NOMO-1 treated with dmso at 0.1 percent for 144 hours (cell line): ENCODE data around the gene RHBDD3.

Experiments
- DNase-seq: peaks from one replicate; lab custom pipeline; 2025; ENCODE audit not compliant: unreplicated experiment; lab: John Stamatoyannopoulos, UW

RHBDD3 gene

DNA sequence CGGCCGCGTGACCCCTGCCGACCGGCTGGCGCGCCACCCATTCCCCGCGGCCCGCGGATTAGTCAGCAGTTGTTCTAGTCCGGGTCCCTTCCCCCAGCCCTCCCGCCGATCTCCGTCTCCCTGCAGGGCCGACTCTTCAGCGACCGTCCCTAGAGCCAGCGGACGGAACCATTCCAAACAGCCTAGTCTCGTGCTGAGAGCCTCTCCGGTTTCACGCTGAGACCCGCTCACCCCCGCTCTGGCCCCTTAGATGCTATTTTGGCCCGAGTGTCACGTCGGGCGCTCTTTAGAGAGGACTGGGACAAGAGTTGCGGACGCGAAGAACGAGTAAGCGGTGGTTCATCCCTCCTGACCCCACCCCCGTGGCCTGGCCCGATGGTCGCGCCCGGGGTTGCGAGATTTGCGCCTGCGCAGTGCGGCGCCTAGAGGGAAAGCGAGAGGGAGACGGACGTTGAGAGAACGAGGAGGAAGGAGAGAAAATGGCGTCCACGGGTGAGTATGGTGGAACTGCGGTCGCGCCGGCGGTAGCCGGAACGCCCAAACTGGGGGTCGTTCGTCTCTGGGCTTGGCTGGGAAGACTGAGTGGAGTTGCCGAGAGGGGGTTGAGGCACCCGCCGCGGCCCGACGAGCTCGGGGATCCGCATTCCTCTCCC, at the start of gene RHBDD3, which contains the start of gene EWSR1:
TSS of gene RHBDD3 (minus strand) at position 124 of the 653 bp plus-strand sequence. CDS start 2,355 bp downstream, outside the sequence.
TSS of gene EWSR1 (plus strand) at position 411 of the 653 bp plus-strand sequence. CDS start at position 480, 69 bp downstream.
- DNase-seq = peak; percentile 93

DNA sequence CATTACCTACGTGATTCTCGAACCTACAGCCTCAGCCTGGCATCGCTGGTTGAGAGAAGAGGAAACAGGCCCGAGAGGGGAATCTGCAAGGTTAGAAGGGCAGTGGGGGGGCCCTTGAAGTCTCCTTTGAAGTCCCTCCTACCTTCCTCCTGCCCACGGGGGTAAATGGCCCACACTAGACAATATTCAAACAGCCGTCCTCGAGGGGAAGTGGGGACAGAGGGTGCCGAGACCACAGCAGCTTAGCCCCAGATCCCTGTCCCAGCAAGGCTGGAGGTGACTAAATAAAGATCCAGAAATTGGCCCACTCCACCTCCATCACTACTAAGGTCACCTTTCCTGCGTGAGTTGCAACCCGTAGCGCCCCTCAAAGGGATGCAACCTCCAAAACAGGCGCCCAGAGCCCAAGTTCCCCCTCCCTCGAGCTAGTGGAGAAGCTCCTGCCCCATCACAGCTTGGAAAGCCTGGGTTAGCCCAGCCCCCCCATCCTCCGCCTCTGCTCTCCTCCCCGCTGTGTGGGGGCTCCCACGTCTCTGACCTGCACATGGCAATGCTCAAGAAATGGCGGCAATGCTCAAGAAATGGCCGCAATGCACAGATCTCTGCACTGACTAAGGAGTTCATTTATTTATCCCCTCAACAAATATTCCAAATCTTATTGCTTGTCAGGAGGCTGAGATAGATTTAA, 48.5 kb upstream of the RHBDD3 start:
- no peak for DNase-seq

DNA sequence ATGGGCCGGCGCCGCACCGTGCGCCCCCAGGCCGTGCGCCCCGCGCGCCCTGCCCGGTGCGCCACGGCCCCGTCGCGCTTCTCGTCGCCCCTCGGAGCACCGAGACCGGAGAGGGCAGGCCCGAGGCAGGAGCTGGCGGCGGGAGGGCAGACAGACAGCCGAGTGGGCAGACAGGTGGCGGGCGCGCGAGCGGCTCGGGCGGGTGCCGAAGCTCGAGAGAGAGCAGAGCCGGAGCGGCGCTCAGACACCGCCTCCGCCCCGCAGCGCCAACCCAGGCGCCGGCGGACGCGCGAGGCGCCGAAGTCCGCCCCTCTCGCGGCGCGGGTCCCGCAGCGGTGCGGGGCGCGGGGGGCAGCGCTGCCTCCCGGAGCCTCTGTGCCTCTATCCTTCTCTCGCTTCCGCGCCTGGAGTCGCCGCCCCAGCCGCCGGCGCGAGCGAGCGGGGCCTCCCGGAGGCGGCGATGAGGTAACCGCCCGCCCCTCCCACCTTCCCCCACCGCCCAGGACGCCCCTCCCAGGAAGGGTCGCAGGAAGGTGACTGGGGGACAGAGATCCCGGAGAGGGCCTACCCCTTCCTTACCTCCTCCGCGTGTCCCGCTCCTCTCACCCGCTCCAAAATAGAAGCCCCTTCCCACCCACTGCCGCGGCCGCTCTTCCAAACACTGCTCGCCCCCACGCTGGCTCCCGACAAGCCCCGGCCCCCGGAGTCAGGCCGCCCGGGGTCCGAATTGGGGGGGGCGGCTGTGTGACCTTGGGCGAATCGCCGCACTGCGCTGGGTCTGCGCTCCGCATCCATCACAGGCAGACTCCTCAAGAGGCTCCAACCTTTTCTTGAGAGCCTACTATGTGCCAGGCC, 47.7 kb upstream of the RHBDD3 start, which contains the start of gene RASL10A:
TSS of gene RASL10A (minus strand) at position 412 of the 855 bp plus-strand sequence. CDS start 451 bp downstream, outside the sequence.
- DNase-seq = no peak

DNA sequence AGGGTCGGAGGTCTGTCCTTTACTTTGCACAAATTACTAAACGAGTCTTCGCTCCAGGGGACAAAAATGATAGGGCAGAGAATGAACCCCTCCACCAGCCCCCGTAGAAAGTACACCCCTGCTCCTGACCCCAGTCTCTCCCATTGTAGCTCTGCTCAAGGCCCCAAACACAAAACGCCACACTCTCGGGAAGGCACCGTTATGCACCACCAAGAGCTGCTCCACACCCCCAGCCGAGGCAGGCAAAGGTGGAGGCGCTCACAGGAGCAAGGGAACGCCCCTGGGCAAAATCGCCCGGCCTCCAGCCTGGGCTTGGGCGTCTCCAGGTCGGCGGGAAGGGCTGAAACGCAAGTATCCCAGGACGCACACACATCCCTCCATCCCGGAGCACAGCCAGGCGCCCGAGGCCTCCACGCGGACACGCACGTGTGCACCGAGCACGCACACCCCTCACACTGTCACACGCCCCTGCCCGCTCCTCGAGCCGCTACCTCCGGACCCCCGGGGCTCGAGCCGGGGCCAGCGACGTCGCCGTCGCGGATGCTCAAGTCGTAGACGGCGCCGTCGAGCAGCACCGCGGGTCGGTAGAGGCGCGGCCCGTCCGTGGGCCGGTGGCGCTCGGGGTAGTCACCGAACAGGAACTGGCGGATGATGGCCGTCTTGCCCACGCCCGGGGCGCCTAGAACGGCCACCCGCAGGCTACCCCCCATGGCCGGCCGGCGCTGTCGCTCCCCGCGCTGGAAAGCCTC, 46.9 kb upstream of the RHBDD3 start:
- no peak for DNase-seq

DNA sequence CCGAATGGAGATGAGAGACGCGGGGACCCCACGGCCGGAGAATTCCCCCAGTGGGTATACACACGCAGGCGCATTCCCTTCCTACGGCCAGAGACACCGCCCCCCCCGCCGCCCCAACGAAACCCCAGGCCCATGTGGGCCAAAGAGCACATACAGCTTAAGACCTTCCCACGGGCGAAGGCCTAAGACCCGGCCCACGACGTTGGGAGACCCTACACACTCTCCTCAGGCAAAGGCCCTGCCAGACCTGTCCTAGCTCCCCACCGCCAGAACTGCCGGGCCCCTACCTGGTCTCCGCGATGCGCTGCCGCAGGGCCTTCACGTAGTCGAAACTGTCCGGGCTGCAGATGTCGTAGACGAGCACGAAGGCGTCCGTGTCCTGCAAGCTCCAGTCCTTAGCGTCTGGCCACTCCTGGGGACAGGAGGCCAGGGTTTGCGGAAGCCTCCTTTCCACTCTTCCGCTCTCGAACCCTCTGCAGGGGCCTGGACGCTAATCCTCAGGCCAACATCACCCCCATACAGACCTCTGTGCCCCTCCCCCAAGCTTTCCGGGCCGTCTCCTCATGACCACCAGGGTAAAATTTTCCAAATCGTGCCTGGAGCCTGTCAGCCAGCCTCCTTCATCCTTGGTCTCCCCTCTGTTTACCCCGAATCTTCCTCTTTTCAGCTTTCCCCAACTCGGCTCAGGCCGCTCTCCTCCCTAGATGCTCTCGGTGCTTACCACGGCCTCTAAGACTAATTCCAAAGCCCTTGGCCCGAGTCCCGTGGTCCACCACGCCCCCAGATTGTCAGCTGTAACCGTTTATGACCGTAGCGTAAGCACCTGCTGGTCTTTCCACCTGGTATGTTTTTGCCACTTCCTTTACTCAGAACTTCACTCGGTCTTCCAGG, 46.0 kb upstream of the RHBDD3 start:
- DNase-seq = no peak

DNA sequence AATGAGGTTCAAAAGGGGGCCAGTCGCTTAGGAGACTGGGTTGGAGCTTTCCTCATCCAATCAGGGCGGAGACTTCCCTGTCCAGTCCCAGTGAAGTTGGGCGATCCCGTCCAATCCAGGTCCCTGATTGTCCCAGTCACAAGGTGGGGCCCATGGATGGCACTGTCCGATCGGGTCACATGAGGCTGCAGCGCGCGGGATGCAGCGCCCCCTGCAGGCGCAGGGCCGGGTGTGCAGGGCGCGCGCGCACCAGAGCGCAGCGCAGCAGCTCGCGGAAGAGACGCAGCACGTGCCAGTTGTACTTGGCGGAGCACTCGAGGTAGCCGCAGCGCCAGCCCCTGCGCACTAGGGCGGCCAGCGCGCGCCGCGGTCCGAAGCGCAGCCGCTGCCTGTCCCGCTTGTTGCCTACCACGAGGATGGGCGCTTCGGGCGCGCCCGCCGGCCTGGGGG, 45.4 kb upstream of the RHBDD3 start:
- no peak for DNase-seq

DNA sequence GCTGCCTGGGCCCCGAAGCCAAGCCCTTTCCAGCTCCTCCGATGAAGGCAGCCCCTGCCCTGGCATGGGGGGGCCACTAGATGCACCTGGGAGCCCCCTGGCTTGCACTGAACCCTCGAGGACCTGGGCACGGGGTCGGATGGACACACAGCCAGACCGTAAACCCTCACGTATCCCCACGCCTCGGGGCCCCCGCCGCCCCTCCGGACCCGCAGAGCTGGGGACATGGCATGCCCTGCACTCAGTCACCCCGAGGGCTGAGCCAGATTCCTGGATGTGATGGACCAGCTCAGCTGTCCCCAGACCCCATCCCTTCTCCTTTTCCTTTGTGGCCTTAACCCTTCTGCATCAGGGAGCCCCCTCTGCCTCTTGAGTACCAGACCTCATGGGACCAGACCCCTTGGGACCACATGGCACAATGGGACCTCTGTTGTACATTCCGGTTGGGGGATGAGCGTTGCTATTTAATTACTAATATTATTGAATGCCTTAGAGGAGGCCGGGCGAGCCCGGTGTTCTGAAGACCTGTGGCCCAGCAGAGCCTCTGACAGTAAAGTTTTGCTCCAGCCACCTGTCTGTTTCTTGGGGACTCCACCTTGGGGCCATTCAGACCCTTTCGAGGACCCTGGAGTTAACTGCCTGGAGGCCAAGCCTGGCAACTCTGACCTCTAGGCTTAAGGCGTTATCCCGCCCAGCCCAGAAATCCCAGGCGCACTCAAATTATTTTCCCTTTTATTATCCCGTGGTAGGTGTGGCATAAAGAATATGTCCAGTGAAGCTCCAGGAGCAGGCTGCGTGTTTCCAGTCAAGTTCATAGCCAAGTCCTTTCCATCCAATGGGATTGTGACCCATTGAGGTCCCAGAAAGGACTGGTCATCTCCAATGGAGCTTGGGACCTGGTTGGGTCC, 44.7 kb upstream of the RHBDD3 start:
- DNase-seq = no peak

DNA sequence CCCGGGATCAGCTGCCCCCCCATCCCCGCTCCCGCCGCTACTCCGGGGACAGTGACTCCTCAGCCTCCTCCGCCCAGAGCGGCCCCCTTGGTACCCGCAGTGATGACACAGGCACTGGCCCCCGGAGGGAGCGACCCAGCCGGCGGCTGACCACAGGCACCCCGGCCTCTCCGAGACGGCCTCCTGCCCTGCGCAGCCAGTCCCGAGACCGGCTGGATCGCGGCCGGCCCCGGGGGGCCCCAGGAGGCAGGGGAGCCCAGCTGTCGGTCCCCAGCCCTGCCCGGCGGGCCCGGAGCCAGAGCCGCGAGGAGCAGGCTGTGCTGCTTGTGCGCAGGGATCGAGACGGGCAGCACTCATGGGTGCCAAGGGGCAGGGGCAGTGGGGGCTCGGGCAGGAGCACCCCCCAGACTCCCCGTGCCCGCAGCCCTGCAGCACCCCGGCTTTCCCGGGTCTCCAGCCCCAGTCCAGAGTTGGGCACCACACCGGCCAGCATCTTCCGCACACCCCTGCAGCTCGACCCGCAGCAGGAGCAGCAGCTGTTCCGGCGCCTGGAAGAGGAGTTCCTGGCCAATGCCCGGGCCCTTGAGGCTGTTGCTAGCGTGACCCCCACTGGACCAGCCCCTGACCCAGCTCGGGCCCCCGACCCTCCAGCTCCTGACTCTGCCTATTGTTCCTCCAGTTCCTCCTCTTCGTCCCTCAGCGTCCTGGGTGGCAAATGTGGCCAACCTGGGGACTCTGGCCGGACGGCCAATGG, 43.9 kb upstream of the RHBDD3 start:
- DNase-seq = no peak

DNA sequence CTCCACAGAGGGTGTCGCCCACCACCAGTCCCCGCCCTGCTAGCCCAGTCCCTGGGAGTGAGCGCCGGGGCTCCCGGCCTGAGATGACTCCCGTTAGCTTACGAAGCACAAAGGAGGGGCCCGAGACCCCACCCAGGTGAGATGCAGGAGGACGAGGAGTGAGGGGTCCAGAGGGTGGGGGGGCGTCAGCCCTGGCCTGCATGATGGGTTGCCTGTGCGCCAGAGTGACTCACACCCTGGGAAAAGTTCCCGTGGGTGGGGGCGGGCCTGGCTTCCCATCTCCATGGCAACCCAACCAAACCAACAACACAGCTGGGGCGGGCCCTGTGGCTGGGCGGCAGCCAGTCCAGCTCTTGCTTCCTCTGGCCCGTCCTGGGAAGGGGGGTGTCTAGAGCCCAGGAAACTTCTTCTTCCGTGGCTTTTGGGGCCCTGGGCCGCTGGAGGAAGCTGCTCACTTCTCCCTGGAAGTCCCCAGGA, 43.1 kb upstream of the RHBDD3 start:
- peak; percentile 47 for DNase-seq

DNA sequence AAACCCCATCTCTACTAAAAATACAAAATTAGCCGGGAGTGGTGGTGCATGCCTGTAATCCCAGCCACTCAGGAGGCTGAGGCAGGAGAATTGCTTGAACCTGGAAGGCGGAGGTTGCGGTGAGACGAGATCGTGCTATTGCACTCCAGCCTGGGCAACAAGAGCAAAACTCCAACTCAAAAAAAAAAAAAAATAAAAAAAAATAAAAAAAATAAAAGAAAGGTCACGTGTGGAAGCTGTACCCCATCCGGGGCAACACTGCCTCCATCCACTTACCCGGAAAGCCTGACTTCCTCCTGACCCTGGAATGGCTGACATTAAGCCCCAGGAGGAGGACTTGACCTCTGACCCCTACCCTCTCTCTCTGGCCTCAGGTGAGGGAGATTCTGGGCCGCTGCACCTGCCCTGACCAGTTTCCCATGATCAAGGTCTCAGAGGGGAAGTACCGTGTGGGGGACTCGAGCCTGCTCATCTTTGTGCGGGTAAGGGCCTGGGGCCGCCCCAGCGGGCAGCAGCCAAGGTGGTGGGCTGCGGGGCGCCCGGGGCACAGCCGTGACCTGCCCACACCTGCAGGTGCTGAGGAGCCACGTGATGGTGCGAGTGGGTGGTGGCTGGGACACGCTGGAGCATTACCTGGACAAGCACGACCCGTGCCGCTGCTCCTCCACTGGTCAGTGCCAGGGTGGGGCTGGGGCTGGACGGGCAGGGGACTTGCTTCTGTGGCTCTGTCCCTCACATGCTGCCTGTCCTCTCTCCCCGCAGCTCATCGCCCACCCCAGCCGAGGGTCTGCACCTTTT, 42.5 kb upstream of the RHBDD3 start:
- no peak for DNase-seq

DNA sequence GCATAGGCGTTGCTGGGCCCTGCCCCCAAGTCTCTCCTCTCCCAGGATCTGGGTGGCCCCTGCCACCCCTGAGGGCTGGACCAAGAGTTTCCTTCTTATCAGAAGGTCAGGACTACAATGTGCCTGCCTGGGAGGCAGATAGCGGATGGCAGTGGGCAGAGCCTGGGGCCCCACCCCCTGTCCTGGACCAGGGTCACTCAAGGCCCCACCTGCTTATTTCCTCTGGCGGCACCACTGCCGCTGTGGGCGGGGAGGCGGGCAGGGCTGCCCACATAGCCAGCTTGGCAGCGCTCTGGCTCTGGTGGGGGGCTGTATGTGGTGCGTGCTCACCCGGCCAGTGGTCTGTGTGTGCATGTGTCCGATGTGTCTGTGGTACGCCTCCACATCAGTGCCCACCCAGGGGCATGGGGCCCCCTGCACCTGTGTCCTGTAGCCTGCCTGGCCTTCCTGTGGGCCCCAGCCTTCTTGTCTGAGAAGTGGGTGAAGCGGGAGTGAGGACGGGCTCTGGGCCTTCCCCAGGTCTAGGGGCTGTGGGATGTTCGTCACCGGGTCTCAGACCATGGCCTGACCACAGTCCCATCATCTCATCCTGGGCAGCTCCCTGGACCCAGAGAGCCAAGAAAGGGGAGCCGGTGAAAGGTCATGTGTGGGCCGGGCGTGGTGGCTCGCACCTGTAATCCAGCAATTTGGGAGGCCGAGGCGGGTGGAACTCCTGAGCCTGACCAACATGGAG, 41.7 kb upstream of the RHBDD3 start:
- no peak for DNase-seq

DNA sequence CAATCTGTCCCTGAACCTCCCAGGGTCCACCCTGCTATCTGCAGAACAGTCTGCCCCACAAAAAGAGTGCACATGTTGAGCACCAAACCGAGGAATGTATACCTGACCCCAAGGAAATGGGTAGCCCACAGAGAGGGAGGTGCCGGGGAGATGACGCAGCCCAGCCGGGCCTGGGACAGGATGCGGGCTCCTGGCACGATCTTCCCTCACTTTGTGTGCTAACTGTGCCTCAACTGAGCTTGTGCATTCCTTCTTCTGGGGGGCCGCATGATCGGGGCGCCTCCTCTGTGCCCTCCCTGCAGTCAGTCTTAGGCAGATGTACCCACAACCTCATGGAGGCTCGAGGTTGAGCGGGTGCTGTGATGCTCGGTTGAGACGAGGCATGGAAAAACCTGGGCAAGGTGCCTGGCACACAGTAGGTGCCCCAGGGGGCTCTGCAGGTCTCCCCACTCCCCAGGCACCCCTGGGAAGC, 41.0 kb upstream of the RHBDD3 start:
- no peak for DNase-seq

DNA sequence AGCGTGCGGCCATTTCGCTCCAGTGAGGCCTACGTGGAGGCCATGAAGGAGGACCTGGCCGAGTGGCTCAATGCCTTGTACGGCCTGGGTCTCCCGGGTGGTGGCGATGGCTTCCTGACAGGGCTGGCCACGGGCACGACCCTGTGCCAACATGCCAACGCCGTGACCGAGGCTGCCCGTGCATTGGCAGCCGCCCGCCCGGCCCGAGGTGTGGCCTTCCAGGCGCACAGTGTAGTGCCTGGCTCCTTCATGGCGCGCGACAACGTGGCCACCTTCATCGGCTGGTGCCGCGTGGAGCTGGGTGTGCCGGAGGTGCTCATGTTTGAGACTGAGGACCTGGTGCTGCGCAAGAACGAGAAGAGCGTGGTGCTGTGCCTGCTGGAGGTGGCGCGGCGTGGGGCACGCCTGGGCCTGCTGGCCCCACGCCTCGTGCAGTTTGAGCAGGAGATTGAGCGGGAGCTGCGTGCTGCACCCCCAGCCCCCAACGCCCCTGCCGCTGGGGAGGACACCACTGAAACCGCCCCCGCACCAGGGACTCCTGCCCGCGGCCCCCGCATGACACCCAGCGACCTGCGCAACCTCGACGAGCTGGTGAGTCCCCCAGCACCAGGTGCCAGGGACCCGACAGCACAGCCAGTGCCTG, 40.5 kb upstream of the RHBDD3 start:
- no peak for DNase-seq

DNA sequence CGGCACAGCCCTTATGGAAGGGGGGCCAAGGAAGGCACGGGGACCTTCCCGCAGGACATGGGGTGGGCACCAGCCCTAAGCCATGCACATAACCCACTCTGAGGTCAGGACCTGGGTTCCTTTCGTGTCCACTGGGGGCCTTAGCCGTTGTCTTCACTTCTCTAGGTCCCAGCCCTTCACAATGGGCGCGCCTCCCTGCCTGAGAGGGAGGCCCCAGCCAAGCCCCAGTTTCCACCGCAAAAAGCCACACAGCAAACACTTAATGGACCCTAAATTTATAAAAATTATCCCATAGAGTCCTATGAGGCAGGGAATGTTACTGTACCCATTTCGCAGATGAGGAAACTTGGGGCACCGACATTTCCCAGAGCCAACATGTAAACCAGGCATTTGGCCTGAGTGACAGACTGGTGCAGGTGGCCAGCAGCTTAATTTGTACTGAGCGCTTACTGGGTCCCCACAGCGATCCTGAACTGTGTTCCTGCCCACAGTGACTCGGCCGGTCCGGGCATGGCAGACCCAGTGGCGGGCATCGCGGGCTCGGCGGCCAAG, 39.9 kb upstream of the RHBDD3 start:
- DNase-seq = no peak

DNA sequence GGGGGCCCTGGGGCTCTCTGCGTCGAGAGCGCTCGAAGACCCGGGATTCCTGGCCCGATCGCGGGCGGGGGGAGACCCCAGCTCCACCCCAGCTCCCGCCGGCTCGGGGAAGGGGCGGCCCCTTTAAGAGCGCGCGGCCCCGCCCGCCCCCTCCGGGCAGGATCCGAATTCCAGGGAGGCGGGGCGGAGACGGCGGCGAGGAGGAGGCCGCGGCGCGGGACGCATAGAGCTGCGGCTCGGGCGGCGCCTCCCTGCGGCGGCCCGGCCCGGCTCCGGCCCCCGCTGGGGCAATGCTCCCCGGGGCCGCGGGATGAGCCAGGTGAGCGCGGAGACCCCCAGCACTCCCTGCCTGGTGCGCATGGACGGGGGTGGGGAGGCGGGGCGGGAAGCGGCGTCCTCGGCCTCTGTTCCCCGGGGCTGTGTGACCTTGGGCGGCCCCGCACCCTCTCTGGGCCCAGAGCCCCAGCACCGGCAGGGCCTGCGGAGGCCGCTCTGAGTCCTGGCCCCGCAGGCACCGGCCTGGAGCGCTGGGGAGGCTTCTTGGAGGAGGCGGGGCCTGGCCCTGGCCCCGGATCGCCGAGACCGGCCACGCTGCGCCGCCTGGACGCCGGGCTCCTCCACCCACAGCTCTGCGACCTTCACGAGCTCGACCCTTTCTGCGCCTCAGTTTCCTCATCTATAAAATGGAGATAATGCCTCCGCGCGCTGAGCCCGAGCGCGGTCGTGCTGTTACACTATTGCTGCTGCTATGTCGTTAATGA, 39.2 kb upstream of the RHBDD3 start:
- DNase-seq = peak; percentile 43
